NCI-H1417 (cell line): Measurements from ENCODE around the gene GPX6.
"Not testable (repeated sequence)": the region's sequence is repeated elsewhere in the genome, so short reads cannot be mapped to it uniquely, and the experiment has no call there.

Experiments used
- DNase-seq, 3 experiments: peaks; one replicate each; lab custom pipeline; 2025; lab: John Stamatoyannopoulos, UW

The GPX6 gene

GRCh38 chr6:28515676-28516075 is at the start of gene GPX6:
GPX6 (minus strand) TSS chr6:28515793; CDS start chr6:28515743, 50 bp downstream.
- DNase-seq = no peak

- peak in 1 of 3 experiments; percentile 39 for DNase-seq
Measured at GRCh38 chr6:28563430-28564095, 48.0 kb upstream of the GPX6 start.

- no peak for DNase-seq
Measured at GRCh38 chr6:28558629-28559028, 43.0 kb upstream of the GPX6 start.

GRCh38 chr6:28555136-28555535 is 39.5 kb upstream of the GPX6 start:
- no peak for DNase-seq

GRCh38 chr6:28553986-28554881 is 38.6 kb upstream of the GPX6 start:
- DNase-seq = peak in 2 of 3 experiments; percentile 3 to 50

GRCh38 chr6:28553384-28553985 is 37.9 kb upstream of the GPX6 start:
- no peak for DNase-seq

- no peak for DNase-seq
Measured at GRCh38 chr6:28551891-28552666, 36.5 kb upstream of the GPX6 start.

- not testable (repeated sequence) for DNase-seq
Measured at GRCh38 chr6:28547003-28547402, 31.4 kb upstream of the GPX6 start.

GRCh38 chr6:28545955-28546354 is 30.4 kb upstream of the GPX6 start:
- no peak for DNase-seq

- no peak for DNase-seq
Measured at GRCh38 chr6:28543651-28544610, 28.3 kb upstream of the GPX6 start.

GRCh38 chr6:28542440-28543296 is 27.1 kb upstream of the GPX6 start:
- peak in 2 of 3 experiments; percentile 65 to 84 for DNase-seq

GRCh38 chr6:28541996-28542395 is 26.4 kb upstream of the GPX6 start:
- no peak for DNase-seq

- no peak for DNase-seq
Measured at GRCh38 chr6:28537509-28538140, 22.0 kb upstream of the GPX6 start.

- DNase-seq = no peak
Measured at GRCh38 chr6:28537065-28537464, 21.5 kb upstream of the GPX6 start.

- no peak for DNase-seq
Measured at GRCh38 chr6:28534875-28535274, 19.3 kb upstream of the GPX6 start.

GRCh38 chr6:28534306-28534705 is 18.7 kb upstream of the GPX6 start:
- DNase-seq = no peak

- DNase-seq = peak in 1 of 3 experiments; percentile 4
Measured at GRCh38 chr6:28531479-28532128, 16.0 kb upstream of the GPX6 start.

- no peak for DNase-seq
Measured at GRCh38 chr6:28530777-28531176, 15.2 kb upstream of the GPX6 start.
